Superior temporal gyrus (tissue), 1 donor: Measurements from ENCODE around the gene RHOT2.
"Not testable (repeated sequence)": the region's sequence is repeated elsewhere in the genome, so short reads cannot be mapped to it uniquely, and the experiment has no call there.

Experiments used
- DNase-seq: peaks from one replicate; pipeline ENCODE4 v3.0.0-alpha.2; 2016; ENCODE audit errors: extremely low spot score

RHOT2 gene

DNA sequence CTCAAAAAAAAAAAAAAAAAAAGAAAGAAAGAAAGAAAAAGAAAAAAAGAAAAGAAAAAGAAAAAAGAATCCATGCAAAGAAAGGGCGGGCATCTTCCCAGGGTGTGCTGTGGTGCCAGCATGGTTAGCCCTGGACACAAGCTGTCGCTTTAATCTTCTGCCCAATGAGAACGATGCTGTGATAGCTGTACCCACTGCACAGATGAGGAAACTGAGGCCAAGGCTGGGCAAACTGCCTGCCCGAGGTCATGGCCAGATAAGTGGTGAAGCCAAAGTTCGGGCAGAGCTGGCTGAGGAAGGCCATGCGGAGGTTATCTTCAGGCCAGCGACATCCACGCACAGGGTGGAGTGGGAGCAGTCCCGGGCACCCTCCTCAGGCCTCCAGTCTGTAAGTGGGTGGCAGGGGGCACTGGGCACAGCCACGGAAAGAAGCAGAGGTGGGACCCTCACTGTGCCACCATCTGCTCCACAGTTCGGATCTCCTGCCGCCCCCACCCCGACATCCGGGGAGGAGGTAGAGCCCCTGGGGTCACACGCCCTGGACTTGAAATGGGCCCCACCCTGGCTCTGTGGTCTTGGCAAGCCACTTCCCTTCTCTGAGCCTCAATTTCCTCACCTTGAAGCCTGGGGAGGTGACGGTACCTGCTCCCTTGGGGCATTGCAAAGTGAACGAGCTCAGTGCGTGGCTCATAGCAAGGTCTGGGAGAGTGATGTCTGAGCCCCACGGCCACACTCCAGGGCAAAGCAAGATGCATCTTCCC is 31.2 kb downstream of the RHOT2 start:
- no peak for DNase-seq

DNA sequence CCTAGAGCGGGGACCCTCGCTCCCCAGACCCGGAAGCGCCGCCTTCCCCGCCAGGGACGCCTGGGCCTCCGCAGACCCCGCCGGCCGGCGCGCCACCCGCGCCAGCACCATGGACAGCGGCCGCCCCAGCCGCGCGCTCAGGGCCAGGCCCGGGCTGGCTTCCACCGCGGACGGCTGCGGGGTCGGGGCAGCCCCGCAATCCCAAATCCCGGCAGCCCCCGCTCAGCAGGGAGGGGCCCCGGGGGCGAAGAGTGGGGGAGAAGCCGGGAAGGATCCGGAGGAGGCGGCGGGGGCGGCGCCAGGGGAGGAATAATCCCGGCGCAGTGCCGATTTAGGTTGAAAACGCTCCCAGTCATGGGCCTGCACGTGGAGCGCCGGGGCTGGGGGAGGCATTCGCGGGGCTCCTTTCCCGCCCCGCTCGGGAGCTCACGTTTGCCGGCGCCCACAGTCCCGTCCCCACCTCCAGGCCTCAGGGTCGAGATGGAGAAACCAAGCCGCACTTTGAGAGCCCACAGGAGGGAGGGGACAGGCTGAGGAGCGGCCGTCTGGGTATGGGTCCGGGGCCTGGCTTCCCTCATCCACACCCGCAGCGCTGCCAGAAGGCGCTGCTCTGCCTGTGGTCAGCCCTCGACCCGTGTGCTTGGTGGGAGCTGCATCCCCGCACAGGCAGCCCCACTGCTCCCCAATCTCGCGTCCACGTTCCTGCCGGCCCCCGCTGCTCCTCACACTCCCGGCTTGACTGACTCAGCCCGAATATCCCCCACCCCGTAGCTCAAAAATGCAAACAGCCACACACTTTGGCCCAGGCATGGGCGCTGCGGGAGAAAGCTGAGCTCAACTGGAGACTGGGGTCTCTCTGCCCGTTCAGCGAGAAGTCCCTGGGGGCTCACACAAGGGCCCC is 33.0 kb downstream of the RHOT2 start:
- DNase-seq, result no peak

- DNase-seq, result no peak
Measured at GRCh38 chr16:702341-702740, 34.4 kb downstream of the RHOT2 start.

DNA sequence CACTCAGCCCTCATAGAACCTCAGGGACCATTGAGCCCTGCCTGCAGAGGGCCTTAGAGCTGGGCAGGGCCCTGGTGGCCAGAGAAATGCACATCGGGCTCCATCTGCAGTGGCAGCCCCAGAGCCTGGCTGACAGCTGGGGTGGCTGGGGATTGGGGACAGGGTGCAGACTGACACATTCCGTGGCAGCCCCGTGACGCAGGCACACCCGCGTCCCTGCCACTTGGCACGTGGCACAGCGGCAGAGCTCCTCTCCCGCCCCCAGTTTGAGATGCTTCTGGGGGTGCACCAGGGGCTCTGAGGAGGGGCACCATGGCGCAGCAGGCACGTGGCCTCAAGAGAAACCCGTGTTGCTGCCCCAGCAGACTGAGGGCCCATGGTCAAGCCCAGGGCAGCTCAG is 35.5 kb downstream of the RHOT2 start:
- no peak for DNase-seq

DNA sequence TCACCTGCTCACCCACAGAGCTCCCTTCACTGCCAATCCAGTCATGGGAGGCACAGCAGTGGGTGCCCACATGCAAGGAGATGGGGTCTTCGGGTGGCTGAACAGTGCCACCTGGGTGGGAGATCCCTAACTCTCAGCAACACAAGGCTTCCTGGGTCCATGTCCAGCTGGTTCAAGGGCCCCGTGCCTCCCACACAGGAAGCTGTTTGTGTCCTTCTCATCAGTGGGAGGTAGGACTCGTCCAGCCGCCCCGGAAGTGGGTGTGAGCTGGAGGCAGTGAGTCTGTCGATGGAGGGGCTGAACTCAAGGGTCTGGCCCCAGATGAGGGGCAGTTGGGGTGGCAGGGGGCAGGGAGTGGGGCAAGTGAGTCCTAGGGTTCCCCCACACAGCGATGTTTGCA is 36.1 kb downstream of the RHOT2 start:
- DNase-seq, result no peak

- DNase-seq, result no peak
Measured at GRCh38 chr16:704552-705380, 36.8 kb downstream of the RHOT2 start.

DNA sequence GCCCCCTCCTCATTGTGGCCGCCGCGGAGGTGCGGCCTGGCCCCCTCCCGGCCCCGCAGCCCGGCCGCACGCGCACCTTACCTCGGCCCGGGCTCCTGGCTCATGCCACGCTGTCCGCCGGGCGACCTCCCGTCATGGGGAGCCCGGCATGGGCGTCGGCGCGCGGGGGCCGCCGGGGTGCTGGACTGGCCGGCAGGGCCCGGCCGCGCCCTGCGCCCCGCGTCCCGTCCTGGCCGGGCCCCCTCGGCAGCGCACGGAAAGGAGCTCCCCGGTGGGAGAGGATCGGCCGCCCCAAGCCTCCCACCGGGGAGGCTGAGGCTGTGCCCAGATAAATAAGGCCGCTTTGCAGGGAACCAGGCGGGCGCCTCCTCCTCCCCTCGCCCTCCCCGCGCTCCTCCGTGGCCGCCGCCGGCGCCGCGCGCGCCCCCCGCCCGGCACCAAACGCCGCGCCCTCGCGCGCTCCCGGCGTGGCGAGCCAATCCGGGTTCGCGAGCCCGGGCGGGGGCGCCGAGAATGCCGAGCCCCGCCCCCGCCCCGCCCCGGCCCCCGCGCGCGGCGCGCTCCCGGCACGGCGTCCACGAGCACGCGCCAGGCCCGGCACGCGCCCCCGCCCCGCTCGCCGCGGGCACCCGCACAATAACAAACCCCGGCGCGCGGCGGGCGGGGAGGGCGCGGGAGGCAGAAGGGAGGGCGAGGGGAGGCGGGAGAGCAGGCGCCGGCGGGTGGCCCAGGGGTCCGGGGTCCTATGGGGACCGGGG is 37.7 kb downstream of the RHOT2 start, which contains the start of gene FBXL16:
Gene FBXL16 (minus strand): TSS at position 371 of the 758 bp plus-strand sequence. CDS start 8,396 bp downstream, outside the sequence.
- DNase-seq, result no peak

DNA sequence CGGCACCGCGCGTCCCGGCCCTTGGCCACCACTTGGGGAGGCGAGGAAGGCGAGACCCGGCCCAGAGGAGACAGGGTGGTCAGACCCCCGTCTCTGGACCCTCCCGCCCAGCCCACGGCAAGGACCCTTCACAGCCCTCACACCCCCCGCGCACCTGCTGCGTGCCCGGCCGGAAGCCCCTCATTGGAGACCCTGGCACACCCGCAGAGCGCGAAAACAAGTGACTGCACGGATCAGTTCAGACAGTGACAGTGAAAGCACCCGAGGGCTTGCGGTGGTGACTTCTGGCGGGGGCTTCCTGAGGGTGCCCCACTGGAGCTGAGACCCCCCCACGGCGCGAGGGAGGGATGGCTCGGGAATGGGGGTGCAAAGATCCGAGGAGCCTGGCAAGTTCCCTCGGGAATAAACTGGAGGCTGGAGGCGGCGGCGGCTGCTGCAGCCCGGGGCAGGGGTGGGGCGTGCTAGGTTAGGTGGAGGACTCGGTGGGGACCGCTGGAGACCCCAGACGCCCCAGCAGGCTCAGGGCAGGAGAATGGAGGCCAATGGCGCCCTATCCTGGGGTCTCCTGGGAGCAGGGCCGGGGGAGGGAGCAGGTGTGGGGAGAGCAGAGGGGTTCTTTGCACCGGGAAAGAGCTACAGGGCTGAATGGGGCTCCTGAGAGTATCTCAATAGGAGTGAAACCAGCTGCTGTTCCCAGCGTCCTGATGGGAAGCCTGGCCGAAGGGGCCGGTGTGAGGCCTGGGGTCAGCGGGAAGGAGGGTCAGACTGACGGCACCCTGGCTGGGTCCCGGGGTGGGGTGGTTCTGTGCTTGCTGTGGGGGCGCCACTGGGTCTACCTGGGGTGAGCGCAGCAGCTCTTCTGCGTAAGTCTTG is 38.5 kb downstream of the RHOT2 start:
- DNase-seq, result no peak

DNA sequence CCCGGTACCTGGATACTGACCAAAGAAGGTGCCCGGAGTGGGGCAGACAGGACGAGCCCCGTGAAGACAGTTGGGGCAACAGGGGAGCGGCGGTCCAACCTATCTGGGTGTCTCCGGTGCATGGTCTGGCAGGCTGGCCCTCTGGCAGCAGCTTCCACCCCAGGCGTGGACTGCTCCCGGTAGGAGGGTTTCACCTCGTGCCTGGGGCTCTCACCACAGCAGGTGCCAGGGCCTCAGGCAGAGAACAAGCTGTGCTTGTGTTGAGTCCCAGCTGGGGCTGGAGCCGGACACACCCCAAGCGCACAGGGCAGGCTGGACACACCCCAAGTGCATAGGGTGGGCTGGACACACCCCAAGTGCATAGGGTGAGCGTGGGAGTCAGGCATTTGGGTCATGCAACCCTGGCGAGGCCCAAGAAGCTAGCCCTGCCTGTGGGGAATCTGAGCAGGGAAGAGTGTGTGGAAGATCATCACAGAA is 39.2 kb downstream of the RHOT2 start:
- no peak for DNase-seq

- no peak for DNase-seq
Measured at GRCh38 chr16:708019-708418, 40.1 kb downstream of the RHOT2 start.

DNA sequence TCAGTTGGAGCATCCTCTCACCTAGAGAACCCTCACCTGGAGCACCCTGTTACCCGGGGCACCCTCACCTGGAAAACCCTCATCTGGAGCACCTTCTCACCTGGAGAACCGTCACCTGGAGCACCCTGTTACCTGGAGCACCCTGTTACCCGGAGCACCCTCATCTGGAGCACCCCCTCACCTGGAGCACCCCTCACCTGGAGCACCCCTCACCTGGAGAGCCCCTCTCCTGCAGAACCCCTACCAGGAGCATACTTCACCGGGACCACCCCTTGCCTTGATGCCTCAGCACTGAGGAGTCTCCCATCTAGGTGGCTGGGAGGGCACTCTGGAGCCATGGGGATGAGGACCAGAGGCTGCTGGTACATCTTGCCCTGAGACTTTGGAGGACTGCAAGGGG is 41.0 kb downstream of the RHOT2 start:
- no peak for DNase-seq

DNA sequence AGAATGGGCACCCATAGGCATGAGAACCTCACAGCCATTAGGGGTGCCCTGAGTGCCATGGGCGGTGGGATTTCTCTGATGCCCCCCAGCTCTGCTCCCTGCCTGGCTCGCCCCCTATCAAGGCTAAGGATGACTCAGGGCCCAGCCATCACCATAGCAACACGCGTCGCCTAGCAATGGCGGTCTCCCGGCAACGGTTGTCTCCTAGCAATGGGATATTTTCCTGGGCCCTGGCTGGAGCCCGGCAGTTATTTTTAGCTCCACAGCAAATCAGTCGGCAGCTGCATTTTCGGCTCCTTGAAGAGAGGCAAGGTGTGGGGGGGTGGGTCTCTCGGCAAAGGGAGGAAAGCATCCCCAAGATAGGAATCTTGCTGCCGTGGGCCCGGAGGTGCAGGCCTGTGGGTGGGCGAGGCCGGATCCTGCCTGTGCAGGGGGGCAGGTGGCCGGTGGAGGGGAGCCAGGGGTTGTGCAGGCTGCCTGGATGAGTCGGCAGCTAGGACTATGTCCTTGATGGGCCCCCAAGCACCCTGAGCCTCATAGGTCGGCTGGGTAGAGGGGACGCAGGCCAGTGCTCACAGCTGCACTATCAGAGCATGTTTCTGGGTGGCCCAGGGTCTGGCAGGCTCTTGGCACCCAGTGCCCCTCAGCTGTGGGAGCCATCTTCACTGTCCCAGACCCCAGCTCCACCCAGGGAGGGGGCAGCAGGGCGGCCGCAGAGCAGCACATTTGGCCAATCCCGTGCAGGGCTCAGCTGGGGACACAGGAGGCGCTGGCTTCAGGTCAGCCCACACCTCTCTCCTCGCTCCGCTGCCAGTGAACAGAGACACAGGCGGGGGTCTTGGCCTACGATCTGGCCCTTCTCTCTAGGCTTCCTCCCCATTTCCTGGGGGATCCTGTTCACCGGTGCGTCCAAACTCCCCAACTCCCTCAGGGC is 41.9 kb downstream of the RHOT2 start:
- peak; percentile 92 for DNase-seq

DNA sequence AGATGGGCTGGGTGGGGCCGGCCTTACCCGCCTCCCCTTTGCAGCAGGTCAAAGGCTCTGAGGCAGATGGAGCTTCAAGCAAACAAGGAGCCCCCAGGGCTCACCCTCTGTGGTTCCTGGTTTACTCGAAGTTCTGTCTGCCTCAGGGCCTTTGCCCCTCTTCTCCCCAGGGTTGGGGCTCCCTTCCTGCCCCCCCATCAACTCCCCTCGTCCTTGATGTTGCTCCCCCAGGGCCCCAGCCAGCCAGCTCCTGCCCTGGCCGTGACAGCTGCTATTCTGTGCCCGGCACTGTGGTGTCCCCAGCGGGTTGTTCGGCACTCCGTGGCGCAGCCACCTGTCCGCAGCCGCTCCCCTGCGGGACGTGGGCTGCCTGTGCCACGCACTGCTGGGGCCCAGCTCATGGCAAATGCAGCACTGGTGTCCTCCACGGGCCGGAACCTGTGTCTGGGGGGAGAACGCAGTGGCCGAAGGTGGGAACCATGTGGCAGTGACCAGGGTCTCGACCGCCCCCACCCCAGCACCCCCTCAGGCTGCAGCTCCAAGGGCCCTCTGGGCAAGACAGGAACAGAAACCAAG is 42.7 kb downstream of the RHOT2 start:
- no peak for DNase-seq

DNA sequence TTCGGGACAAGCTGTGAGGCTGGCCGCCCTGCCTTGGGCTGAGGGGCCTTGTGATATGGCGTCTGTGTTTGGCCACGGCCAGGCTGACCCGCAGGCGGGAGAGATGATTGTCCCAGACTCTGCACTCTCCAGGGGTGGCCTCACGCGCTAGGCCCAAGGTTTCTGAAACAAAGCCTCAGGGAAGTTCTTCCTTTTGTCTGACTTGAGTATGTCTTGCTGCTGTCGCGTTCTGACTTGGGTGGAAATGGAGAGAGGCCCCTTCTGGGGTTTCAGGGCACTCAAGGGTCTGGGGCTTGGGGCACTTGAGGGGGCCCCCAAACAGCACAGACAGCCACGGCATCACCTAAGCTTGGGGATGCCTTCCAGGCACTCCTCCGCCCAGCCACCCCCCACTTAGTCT is 43.2 kb downstream of the RHOT2 start:
- no peak for DNase-seq

GRCh38 chr16:711548-712320 is 43.8 kb downstream of the RHOT2 start:
- peak; percentile 79 for DNase-seq

DNA sequence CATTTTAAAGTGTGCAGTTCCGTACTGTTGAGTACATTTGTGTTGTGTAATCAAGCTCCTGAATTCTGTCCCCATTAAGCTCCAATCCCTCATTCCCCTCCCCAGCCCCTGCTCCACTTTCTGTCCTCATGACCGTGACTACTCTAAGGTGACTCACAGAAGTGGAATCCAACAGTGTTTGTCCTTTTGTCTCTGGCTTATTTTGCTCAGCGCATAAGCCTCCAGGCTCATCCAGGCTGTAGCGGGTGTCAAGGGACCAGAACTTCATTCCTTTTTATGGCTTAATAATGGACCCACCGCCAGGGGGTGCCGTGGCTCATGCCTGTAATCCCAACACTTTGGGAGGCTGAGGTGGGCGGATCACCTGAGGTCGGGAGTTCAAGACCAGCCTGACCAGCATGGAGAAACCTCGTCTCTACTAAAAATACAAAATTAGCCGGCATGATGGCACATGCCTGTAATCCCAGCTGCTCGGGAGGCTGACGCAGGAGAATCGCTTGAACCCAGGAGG is 44.9 kb downstream of the RHOT2 start:
- not testable (repeated sequence) for DNase-seq

DNA sequence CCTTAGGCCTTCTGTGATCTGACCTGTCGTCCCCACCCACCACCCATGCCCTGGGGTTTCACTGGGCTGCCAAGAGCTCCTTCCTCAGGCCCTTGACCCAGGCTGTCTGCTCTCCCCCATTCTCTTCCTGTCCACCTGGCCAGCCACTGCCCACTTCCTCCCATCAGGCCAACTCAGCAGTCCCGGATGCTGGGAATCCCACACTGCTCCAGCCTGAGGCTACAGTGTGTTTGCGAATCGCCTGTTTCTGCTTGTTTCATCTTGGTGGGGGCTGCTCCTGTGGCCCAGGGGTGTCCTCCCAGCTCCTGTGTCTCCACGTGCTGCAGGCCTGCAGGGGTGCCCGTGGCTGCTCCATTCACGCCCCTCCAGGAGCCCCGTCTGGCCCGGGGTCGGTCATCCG is 46.1 kb downstream of the RHOT2 start:
- DNase-seq, result no peak
